GM12892 (cell line): ENCODE results near the gene CPED1.
"Not testable (repeated sequence)": the region's sequence is repeated elsewhere in the genome, so short reads cannot be mapped to it uniquely, and the experiment has no call there.

Experiments
- DNase-seq: peaks from one replicate; pipeline ENCODE4 v3.0.0; 2011; ENCODE audit not compliant: insufficient read length
- FAIRE-seq: peaks from 2 replicates; lab custom pipeline; 2011; peaks lifted over from hg19 to GRCh38; lab: Jason Lieb, UNC
- POLR2A ChIP-seq: IDR thresholded peaks from 2 replicates; pipeline ENCODE4 v1.6.1; 2011; ENCODE audit warnings: low read depth, low read length, control low read depth
- POLR2AphosphoS5 ChIP-seq: IDR thresholded peaks from 2 replicates; pipeline ENCODE4 v1.6.1; 2011; ENCODE audit warnings: low read depth, low read length, control low read depth
- TAF1 ChIP-seq: IDR thresholded peaks from 2 replicates; pipeline ENCODE4 v1.6.1; 2011; ENCODE audit warnings: low read depth, mild to moderate bottlenecking, control low read depth, low read length, borderline replicate concordance

CPED1 gene

DNA sequence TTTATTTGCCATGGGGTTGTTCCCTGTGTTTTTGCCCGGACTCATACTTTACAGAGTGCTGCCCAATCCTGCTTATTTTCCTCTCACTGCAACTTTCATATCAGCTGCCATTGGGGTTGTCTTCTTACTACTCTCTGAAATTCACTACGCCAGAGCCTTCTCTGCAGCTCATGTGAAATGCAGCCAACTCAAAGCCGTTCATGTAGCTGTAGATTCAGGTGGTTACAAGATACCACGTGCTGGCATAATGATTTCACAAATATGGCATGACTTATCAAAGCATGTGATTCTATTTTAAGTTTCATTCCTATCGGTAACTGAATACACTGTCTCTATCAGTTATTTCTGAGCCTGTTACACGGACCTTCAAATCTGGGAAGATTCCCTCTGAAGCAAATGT is 210.0 kb downstream of the CPED1 start:
- FAIRE-seq (no peak), DNase-seq (no peak)
- no peak for TF ChIP-seq POLR2AphosphoS5
- TF ChIP-seq POLR2A = no peak
- no peak for TF ChIP-seq TAF1

DNA sequence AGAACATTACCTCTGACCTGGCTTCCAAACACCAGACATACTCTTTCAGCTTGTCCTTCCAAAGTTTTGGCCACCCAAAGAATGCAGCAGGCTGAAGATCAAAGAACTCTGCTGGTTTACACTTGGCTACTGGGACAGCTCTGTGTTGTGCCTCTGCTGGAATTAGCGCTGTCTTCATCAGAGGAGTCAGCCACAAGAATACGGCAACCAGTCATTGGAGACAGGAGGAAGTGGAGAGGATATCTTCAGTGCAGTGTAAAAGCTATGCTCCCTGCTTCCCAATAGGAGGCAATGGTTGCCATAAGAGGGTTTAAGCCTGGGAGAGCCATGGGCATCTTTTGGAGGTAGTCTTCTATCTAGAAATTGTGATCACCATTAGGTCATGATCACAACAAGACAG is 213.6 kb downstream of the CPED1 start:
- TF ChIP-seq POLR2AphosphoS5 (no peak), TAF1 (no peak), POLR2A (no peak)
- FAIRE-seq (no peak), DNase-seq (no peak)

DNA sequence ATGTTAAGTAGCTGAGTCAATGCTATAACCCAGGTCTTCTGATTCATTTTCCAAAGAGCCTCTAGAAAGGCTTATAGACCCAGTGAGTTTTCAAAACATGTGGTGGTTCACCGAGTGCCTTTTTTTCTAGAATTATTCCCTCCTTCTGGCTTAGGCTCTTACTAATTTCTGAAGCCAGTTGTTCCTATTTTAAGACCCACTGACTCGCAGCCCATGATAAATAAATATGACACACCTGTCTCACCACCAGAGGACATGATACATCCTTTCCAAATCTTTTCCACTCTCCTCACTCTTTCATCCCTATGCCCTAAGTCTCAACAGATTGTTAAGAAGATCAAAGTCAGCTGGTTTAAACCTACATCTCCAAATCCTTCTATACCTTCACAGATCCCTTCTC is 214.3 kb downstream of the CPED1 start:
- no peak for TF ChIP-seq POLR2AphosphoS5
- TF ChIP-seq POLR2A = no peak
- TF ChIP-seq TAF1 = no peak
- DNase-seq = no peak
- no peak for FAIRE-seq

DNA sequence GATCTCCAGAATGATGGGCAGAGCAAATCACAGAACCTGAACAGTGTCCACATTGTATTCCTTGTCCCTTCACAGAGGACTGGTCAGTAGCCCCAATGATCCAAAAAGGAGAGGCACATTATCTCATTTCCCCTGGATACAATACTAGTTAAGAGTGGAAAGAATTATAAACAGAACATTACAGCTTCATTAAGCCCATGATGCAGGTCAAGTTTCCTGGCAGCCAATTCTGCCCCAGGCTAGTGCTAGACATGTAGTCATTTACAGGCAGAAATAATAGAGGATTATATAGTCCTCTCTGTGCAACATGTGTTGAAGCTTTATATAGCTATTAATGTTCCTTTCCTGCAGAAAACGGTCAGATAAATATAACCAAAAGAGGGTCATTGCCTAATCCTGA is 216.0 kb downstream of the CPED1 start:
- TF ChIP-seq TAF1 (no peak), POLR2A (no peak), POLR2AphosphoS5 (no peak)
- no peak for DNase-seq
- no peak for FAIRE-seq

DNA sequence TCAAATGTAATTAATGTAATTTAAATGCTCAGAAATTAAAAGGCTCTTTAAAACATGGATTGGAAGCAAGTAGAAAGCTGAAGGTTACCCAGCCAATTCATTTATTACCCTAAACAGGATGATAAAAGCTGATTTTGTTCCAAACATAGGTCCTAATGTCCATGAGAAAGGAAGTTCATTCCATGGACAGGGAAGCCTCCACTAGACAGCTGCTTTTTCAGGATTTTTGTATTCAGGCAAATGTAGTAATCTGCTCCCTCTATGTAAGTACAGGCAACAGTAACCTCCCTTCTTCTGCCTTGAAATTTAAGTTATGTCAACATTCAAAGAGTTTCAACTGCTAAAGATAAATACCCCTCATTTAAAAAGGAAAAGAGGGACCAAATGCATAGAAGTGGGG is 217.3 kb downstream of the CPED1 start:
- no peak for TF ChIP-seq TAF1
- no peak for TF ChIP-seq POLR2AphosphoS5
- TF ChIP-seq POLR2A = no peak
- FAIRE-seq = no peak

DNA sequence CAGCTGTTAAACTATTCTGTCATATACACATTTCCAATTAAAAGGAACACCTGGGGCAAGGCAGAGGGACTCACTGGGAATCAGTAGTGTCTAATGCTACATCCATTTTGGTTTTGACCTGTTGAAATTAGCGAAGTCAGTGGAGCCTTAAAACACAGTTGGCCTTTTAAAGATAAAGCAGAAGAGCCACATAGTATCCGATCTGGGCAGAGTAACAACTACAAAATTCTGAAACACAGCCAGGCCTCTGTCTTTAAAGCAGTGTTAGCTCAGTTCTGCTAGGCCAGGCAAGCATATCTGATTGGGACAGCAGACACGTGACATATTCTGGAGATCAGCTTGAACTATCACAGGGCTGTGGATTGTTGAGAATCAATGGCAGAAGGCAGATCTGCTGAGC is 222.7 kb downstream of the CPED1 start:
- FAIRE-seq (no peak), DNase-seq (no peak)
- TF ChIP-seq TAF1 (no peak), POLR2AphosphoS5 (no peak), POLR2A (no peak)

More for the DNA sequence above, 217.3 kb downstream of the CPED1 start:
- no peak for DNase-seq

DNA sequence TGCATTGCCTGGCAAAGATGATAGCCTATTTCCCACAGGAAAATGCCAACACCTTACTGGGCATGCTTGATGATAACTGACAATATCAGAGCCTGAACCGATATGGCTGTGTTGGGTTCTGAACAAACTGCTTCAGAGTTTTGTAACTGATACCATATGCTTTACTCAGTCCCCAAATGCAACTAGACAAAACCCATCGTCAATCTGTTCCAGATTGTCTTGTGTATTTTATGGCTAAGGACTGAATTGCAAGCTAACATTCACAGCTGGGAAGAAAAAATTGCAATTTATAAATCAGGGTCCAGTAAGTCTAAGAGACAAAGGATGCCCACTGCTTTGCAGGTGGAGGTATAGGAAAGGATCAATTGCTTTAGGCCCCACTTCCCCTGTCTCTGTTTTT is 223.5 kb downstream of the CPED1 start:
- TF ChIP-seq POLR2AphosphoS5 = no peak
- FAIRE-seq (no peak), DNase-seq (no peak)

DNA sequence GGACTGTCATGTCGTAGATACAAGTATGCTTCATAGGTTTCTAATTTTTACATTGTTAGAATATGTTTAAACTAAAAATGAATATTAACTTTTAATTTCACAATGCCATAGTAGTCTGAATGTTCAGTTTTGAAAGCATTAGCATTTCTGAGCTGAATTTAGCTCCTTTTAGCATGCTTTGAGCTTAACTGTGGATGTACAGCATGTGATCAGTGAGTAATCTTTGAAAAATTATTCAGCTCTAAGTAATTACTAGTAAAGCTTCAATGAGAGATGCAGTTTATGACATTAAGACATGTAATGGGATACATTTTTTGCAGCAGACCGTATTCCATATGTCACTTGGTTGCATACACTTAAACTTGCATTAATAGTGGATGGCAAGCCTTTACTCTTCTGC is 226.1 kb downstream of the CPED1 start:
- no peak for DNase-seq
- TF ChIP-seq TAF1 = no peak
- TF ChIP-seq POLR2A = no peak
- no peak for TF ChIP-seq POLR2AphosphoS5
- no peak for FAIRE-seq

DNA sequence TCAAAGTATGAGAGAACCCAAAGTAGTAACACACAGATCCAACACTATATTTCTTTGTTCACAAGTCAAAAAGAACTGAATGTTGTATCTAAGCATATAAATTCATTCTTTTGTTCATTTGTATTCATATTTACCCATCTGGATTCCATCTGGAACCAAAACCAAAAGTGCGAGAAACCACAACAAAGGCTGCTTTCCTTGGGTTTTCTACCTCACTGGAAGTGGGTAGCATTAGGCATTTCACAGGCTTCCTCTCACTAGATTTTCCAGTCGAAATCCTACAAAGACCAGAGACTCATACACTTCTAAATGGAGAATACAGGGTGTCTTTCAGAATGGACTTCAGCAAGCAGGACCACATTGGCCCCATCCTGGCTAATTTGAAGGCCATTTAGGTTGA is 230.5 kb downstream of the CPED1 start:
- TF ChIP-seq TAF1 (no peak), POLR2AphosphoS5 (no peak), POLR2A (no peak)
- FAIRE-seq (no peak), DNase-seq (no peak)

DNA sequence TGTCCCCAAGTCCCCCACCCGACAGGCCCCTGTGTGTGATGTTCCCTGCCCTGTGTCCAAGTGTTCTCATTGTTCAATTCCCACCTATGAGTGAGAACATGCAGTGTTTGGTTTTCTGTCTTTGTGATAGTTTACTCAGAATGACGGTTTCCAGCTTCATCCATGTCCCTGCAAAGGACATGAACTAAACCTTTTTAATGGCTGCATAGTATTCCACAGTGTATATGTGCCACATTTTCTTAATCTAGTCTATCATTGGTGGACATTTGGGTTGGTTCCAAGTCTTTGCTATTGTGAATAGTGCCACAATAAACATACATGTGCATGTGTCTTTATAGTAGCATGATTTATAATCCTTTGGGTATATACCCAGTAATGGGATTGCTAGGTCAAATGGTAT is 232.6 kb downstream of the CPED1 start:
- not testable (repeated sequence) for DNase-seq, FAIRE-seq

DNA sequence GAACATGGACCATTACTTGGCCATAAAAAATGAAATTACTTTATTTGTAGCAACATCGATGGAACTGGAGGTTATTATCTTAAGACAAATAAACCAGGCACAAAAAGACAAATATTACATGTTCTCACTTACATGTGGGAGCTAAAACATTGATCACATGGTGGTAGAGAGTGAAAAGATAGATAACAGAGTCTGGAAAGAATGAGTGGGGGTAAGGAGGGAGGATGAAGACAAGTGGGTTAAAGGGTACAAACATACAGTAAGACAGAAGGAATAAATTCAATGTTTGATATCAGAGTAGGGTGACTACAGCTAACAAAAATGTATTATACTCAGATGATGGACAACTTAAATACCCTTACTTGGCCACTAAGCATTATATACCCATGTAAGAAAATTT is 240.3 kb downstream of the CPED1 start:
- no peak for TF ChIP-seq POLR2AphosphoS5
- TF ChIP-seq TAF1 = no peak
- TF ChIP-seq POLR2A = no peak
- DNase-seq (no peak), FAIRE-seq (no peak)

DNA sequence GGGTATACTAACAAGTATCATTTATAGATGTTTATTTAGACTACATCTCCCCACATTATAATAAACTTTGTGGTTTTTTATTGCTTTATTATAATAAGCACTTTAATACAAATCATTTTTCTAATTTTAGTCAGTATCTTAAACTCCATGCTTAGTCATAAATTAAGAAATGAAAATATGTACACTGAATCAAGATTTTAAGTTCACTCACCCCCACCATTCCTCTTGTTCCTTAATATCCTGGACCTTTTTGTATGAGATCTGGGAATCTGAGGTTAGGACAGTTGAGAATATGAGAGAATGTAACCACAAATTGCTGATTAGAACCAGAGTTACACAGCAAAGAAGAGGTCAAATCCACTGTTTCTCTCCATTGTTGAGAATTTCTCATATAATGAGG is 246.7 kb downstream of the CPED1 start:
- TF ChIP-seq POLR2A (no peak), POLR2AphosphoS5 (no peak), TAF1 (no peak)
- FAIRE-seq = no peak
- DNase-seq = no peak

DNA sequence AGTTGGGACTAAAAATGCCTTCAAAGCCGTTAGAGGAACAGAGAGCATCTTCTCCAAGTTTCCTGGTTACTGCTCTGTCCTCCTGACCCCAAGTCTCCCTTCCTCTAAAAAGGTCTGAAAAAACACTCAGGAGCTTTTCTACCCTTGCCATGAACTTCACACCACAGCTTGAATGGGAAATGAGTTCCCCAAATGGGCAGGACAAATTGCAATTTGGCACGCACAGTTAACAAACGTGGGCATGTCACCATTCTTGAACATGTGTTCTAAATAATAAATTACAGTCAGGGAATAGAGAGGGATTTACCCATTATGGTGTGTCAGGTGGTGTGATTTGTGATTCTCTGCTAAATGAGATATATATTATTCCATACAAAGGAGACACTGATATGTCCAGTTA is 249.1 kb downstream of the CPED1 start:
- FAIRE-seq = no peak
- no peak for TF ChIP-seq POLR2AphosphoS5
- TF ChIP-seq TAF1 = no peak
- TF ChIP-seq POLR2A = no peak
- no peak for DNase-seq
